Epithelial cell of proximal tubule (primary cell): ENCODE data around the gene ARL8B. TPM values are rescaled to one million over a fixed set of nuclear protein-coding genes. Genes with fewer than 3 reads are reported as not detected.

ENCODE experiments used
- DNase-seq: peaks from one replicate; pipeline ENCODE4 v3.0.0-alpha.2; 2011; ENCODE audit warnings: low read depth
- H3K4me3 ChIP-seq: 2 replicates; pipeline ENCODE4 v1.5.1; 2011; ENCODE audit warnings: low read depth, mild to moderate bottlenecking, low read length
- CTCF ChIP-seq: conservative IDR thresholded peaks from 2 replicates; pipeline ENCODE4 v1.5.1; 2012; ENCODE audit warnings: low read depth, mild to moderate bottlenecking, low read length
- total RNA-seq: library from RNA; depleted of rRNA; stranded (reverse); fragments of >200 nt; gene quantifications from 2 replicates; pipeline ENCODE4 v1.2.3, GENCODE V29; 2015

ARL8B gene
- total RNA-seq, 1 donor from 2014 or later: 31.1 TPM

GRCh38 chr3:5212628-5213573 is 90.8 kb downstream of the ARL8B start:
- no peak for TF ChIP-seq CTCF
- H3K4me3 ChIP-seq: no peak overlapping the region
- no peak for DNase-seq

- no peak for TF ChIP-seq CTCF
- no peak overlapping the region for H3K4me3 ChIP-seq
- DNase-seq: no peak
Measured at GRCh38 chr3:5213574-5213966, 91.5 kb downstream of the ARL8B start.

GRCh38 chr3:5214352-5214751 is 92.3 kb downstream of the ARL8B start:
- no peak for TF ChIP-seq CTCF
- no peak overlapping the region for H3K4me3 ChIP-seq
- no peak for DNase-seq

- no peak for DNase-seq
- H3K4me3 ChIP-seq: no peak overlapping the region
- TF ChIP-seq CTCF: no peak
Measured at GRCh38 chr3:5217824-5218595, 95.9 kb downstream of the ARL8B start.

- no peak for TF ChIP-seq CTCF
- no peak overlapping the region for H3K4me3 ChIP-seq
- no peak for DNase-seq
Measured at GRCh38 chr3:5218815-5219214, 96.7 kb downstream of the ARL8B start.

GRCh38 chr3:5219216-5219615 is 97.1 kb downstream of the ARL8B start:
- no peak for TF ChIP-seq CTCF
- H3K4me3 ChIP-seq: no peak overlapping the region
- no peak for DNase-seq
